ENCODE measurements around the gene SNX25. TPM values are rescaled to one million over a fixed set of nuclear protein-coding genes. Genes with fewer than 3 reads are reported as not detected.
"Not testable (repeated sequence)": the region's sequence is repeated elsewhere in the genome, so short reads cannot be mapped to it uniquely, and the experiment has no call there.

Gene SNX25
- total and polyA plus RNA-seq, 3 donors from 2014 or later: 20.2 to 50.5 (median 45.0) TPM

GRCh38 chr4:185196437-185196836 is 13.0 kb upstream of the SNX25 start:
- Histone ChIP-seq H3K4me3 (no peak overlapping the region), H3K9me3 (no peaks in the 10 kb centered on the region), H3K36me3 (ENCODE audit: low read depth, missing control alignments) (no peaks in the 10 kb centered on the region), H3K27ac (no peak overlapping the region), H3K27me3 (no peaks in the 10 kb centered on the region), H3K4me1 (no peaks in the 10 kb centered on the region)
- 97 to 98% methylated on average over 2 of the region's 2 CpGs for WGBS, 2 donors
- intact Hi-C loops (cut with DNase I; ENCODE audit: low total_unique reads): no loop called here
- no peak for DNase-seq
- TF ChIP-seq CTCF (IDR thresholded peaks at IDR 0.05) (no peak), POLR2A (IDR thresholded peaks at IDR 0.05) (no peak)

- H3K4me1 ChIP-seq; H3K4me3 ChIP-seq; H3K36me3 ChIP-seq (ENCODE audit: low read depth, missing control alignments); H3K27me3 ChIP-seq; H3K9me3 ChIP-seq; intact Hi-C loops (cut with DNase I; ENCODE audit: low total_unique reads); H3K27ac ChIP-seq; DNase-seq: not testable (repeated sequence)
- 97 to 98% methylated on average over 4 of the region's 4 CpGs for WGBS, 2 donors
Measured at GRCh38 chr4:185198189-185198588, 11.2 kb upstream of the SNX25 start.

GRCh38 chr4:185201977-185202962 is 7.1 kb upstream of the SNX25 start:
- Histone ChIP-seq H3K9me3 (no peaks in the 10 kb centered on the region), H3K4me3 (no peak overlapping the region), H3K27ac (peak overlapping the region in 1 of 2 donors; percentile 98), H3K4me1 (peaks cover 9% of the 10 kb centered on the region), H3K27me3 (no peaks in the 10 kb centered on the region), H3K36me3 (ENCODE audit: low read depth, missing control alignments) (no peaks in the 10 kb centered on the region)
- DNase-seq: no peak
- intact Hi-C loops (cut with DNase I; ENCODE audit: low total_unique reads): no loop called here
- TF ChIP-seq POLR2A (IDR thresholded peaks at IDR 0.05) (no peak), CTCF (IDR thresholded peaks at IDR 0.05) (no peak)
- WGBS, 2 donors: 43 to 52% methylated on average over 16 of the region's 16 CpGs

- no peaks in the 10 kb centered on the region for H3K9me3 ChIP-seq
- intact Hi-C loops (cut with DNase I; ENCODE audit: low total_unique reads): no loop called here
- TF ChIP-seq CTCF (IDR thresholded peaks at IDR 0.05) (no peak), POLR2A (IDR thresholded peaks at IDR 0.05) (no peak)
- DNase-seq: no peak
- peak overlapping the region; percentile 83 to 92 for H3K4me3 ChIP-seq
- H3K27me3 ChIP-seq: no peaks in the 10 kb centered on the region
- peaks cover 9% of the 10 kb centered on the region for H3K4me1 ChIP-seq
- 45 to 54% methylated on average over 8 of the region's 8 CpGs for WGBS, 2 donors
- peak overlapping the region; percentile 97 to 98 for H3K27ac ChIP-seq
- H3K36me3 ChIP-seq (ENCODE audit: low read depth, missing control alignments): no peaks in the 10 kb centered on the region
Measured at GRCh38 chr4:185202984-185203485, 6.4 kb upstream of the SNX25 start.

GRCh38 chr4:185203486-185204237 is 5.7 kb upstream of the SNX25 start, which contains the start of gene CFAP97:
Gene CFAP97 (minus strand): TSS chr4:185204000. CDS start chr4:185191196, 12,804 bp downstream.
- WGBS, 2 donors: 1 to 2% methylated on average over 7 to 63 of the region's 103 CpGs
- H3K4me3 ChIP-seq: peak within 1 kb of the TSS; percentile 83 to 92
- intact Hi-C loops (cut with DNase I; ENCODE audit: low total_unique reads): no loop called here
- no peaks in the 10 kb centered on the region for H3K27me3 ChIP-seq
- DNase-seq: peak; percentile 95
- H3K4me1 ChIP-seq: peaks cover 9% of the 10 kb centered on the region
- peak in 1 of 3 experiments; percentile 17 for TF ChIP-seq CTCF (IDR thresholded peaks at IDR 0.05)
- TF ChIP-seq POLR2A (IDR thresholded peaks at IDR 0.05): peak; percentile 16
- no peaks in the 10 kb centered on the region for H3K36me3 ChIP-seq (ENCODE audit: low read depth, missing control alignments)
- H3K27ac ChIP-seq: peak within 1 kb of the TSS; percentile 97 to 98
- no peaks in the 10 kb centered on the region for H3K9me3 ChIP-seq
